ENCODE results near the gene PIGZ.

Gene PIGZ

GRCh38 chr3:196968233-196969133 lies at the start of gene PIGZ:
PIGZ (minus strand) TSS chr3:196968833; CDS start chr3:196952031, 16,802 bp downstream.
- DNase-seq, result peak; percentile 65

GRCh38 chr3:197017003-197017402 lies 48.4 kb upstream of the PIGZ start:
- DNase-seq, result no peak

GRCh38 chr3:197015790-197016736 lies 47.4 kb upstream of the PIGZ start:
- DNase-seq, result no peak

GRCh38 chr3:197014942-197015575 lies 46.4 kb upstream of the PIGZ start:
- no peak for DNase-seq

- no peak for DNase-seq
These were observed 45.4 kb upstream of the PIGZ start for GRCh38 chr3:197014024-197014423.

- DNase-seq, result no peak
These were observed 43.9 kb upstream of the PIGZ start for GRCh38 chr3:197012540-197012883.

- DNase-seq, result no peak
These were observed 43.3 kb upstream of the PIGZ start for GRCh38 chr3:197011780-197012539.

GRCh38 chr3:197010556-197011351 lies 42.1 kb upstream of the PIGZ start:
- DNase-seq, result no peak

GRCh38 chr3:197009532-197010019 lies 40.9 kb upstream of the PIGZ start:
- no peak for DNase-seq

- no peak for DNase-seq
These were observed 40.0 kb upstream of the PIGZ start for GRCh38 chr3:197008436-197009209.

- no peak for DNase-seq
These were observed 39.3 kb upstream of the PIGZ start for GRCh38 chr3:197007953-197008352.

GRCh38 chr3:197007296-197007940 lies 38.8 kb upstream of the PIGZ start:
- DNase-seq, result no peak

- no peak for DNase-seq
These were observed 38.2 kb upstream of the PIGZ start for GRCh38 chr3:197006860-197007259.

- no peak for DNase-seq
These were observed 37.8 kb upstream of the PIGZ start for GRCh38 chr3:197006446-197006845.

GRCh38 chr3:197003461-197004385 lies 35.1 kb upstream of the PIGZ start:
- DNase-seq, result peak; percentile 65

- peak; percentile 77 for DNase-seq
These were observed 34.2 kb upstream of the PIGZ start for GRCh38 chr3:197002701-197003454.

GRCh38 chr3:197001972-197002700 lies 33.5 kb upstream of the PIGZ start:
- peak; percentile 62 for DNase-seq
